GM12864 (cell line): ENCODE data around the gene NINJ1.

Experiments used
- DNase-seq: peaks from one replicate; pipeline ENCODE4 v3.0.0-alpha.2; 2011; ENCODE audit warnings: low read depth
- H3K4me3 ChIP-seq: 2 replicates; pipeline ENCODE4 v1.5.1; 2011; ENCODE audit warnings: mild to moderate bottlenecking, low read depth, low read length, control low read depth
- TF ChIP-seq, protein P1 (sequence below): IDR thresholded peaks from 2 replicates; pipeline ENCODE4 v1.5.1; 2011; ENCODE audit warnings: low read depth, mild to moderate bottlenecking, moderate library complexity, low read length, control low read depth, inconsistent platforms; ENCODE audit errors: missing control alignments

Gene NINJ1

GRCh38 chr9:93097511-93098201 lies 36.4 kb downstream of the NINJ1 start:
- TF ChIP-seq, protein P1, sequence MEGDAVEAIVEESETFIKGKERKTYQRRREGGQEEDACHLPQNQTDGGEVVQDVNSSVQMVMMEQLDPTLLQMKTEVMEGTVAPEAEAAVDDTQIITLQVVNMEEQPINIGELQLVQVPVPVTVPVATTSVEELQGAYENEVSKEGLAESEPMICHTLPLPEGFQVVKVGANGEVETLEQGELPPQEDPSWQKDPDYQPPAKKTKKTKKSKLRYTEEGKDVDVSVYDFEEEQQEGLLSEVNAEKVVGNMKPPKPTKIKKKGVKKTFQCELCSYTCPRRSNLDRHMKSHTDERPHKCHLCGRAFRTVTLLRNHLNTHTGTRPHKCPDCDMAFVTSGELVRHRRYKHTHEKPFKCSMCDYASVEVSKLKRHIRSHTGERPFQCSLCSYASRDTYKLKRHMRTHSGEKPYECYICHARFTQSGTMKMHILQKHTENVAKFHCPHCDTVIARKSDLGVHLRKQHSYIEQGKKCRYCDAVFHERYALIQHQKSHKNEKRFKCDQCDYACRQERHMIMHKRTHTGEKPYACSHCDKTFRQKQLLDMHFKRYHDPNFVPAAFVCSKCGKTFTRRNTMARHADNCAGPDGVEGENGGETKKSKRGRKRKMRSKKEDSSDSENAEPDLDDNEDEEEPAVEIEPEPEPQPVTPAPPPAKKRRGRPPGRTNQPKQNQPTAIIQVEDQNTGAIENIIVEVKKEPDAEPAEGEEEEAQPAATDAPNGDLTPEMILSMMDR = no peak
- DNase-seq = no peak
- peak overlapping the region; percentile 87; the same call in 1 of the 2 replicates for H3K4me3 ChIP-seq

- TF ChIP-seq, protein P1 = no peak
- DNase-seq = no peak
- peak overlapping the region; percentile 87 for H3K4me3 ChIP-seq
Measured at GRCh38 chr9:93096811-93097382, 37.2 kb downstream of the NINJ1 start.

- DNase-seq = no peak
Measured at GRCh38 chr9:93096131-93096802, 37.8 kb downstream of the NINJ1 start, which contains the start of gene CARD19. Gene CARD19 (plus strand): TSS chr9:93096217. CDS start chr9:93096346, 129 bp downstream.

GRCh38 chr9:93095205-93096130 lies 38.6 kb downstream of the NINJ1 start:
- DNase-seq = peak; percentile 87
- H3K4me3 ChIP-seq = peak overlapping the region; percentile 64
- TF ChIP-seq, protein P1 = no peak

More at GRCh38 chr9:93096131-93096802, 37.8 kb downstream of the NINJ1 start, which contains the start of gene CARD19:
- H3K4me3 ChIP-seq = peak within 1 kb of the TSS; percentile 87
- TF ChIP-seq, protein P1 = no peak

- TF ChIP-seq, protein P1 = no peak
- peak overlapping the region; percentile 64 for H3K4me3 ChIP-seq
- DNase-seq = peak; percentile 47
Measured at GRCh38 chr9:93094658-93095204, 39.3 kb downstream of the NINJ1 start.

GRCh38 chr9:93093877-93094657 lies 40.0 kb downstream of the NINJ1 start:
- no peak for DNase-seq
- no peak overlapping the region; the same call in 1 of the 2 replicates for H3K4me3 ChIP-seq
- TF ChIP-seq, protein P1 = no peak
